ENCODE data around the gene KAZN.

DNA sequence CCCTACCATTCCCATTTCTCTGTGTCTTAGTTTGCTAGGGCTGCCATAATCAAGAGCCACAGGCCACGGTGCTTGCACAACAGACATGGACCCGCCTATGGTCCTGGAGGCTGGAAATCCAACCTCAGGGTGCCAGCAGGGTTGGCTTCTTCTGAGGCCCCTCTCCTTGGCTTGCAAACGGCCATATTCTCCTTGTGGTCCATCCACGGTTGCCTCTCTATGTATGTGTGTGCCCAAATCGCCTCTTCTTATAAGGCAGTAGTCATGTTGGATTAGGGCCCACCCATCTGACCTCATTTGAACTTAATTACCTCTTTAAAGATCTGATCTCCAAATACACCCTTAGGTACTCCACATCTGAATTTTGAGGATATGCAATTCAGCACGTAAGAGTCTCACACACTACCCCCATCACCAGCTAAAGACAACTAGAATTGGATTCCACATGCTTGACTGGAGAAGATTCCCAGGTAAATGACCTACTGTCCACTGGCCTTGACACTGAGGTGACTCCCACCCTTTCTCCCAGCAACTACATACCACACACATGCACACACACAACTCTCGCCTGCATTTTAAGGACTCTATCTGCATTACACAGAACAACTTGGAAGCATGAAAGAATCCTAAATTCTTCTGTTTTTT lies 526.7 kb downstream of the KAZN start:
- TF ChIP-seq, protein P1, sequence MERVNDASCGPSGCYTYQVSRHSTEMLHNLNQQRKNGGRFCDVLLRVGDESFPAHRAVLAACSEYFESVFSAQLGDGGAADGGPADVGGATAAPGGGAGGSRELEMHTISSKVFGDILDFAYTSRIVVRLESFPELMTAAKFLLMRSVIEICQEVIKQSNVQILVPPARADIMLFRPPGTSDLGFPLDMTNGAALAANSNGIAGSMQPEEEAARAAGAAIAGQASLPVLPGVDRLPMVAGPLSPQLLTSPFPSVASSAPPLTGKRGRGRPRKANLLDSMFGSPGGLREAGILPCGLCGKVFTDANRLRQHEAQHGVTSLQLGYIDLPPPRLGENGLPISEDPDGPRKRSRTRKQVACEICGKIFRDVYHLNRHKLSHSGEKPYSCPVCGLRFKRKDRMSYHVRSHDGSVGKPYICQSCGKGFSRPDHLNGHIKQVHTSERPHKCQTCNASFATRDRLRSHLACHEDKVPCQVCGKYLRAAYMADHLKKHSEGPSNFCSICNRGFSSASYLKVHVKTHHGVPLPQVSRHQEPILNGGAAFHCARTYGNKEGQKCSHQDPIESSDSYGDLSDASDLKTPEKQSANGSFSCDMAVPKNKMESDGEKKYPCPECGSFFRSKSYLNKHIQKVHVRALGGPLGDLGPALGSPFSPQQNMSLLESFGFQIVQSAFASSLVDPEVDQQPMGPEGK (CRISPR knock-in tag; IDR thresholded peaks at IDR 0.05; ENCODE audit: borderline replicate concordance): no peak
- no peak for TF ChIP-seq RARB (CRISPR knock-in tag; IDR thresholded peaks at IDR 0.05)
- no peak for TF ChIP-seq ZNF8 (CRISPR knock-in tag; IDR thresholded peaks at IDR 0.05)
- TF ChIP-seq PPARA (CRISPR knock-in tag; IDR thresholded peaks at IDR 0.05; ENCODE audit: borderline replicate concordance): no peak
- no peak for TF ChIP-seq TOX (CRISPR knock-in tag; IDR thresholded peaks at IDR 0.05; ENCODE audit: borderline replicate concordance)
- no peak for TF ChIP-seq ZNF565 (CRISPR knock-in tag; conservative IDR thresholded peaks at IDR 0.05; ENCODE audit: low read depth)
- TF ChIP-seq ZFP3 (CRISPR knock-in tag; IDR thresholded peaks at IDR 0.05): no peak
- TF ChIP-seq ARNTL (CRISPR knock-in tag; IDR thresholded peaks at IDR 0.05; ENCODE audit: borderline replicate concordance, low read depth): no peak
- no peak for TF ChIP-seq ZFP30 (CRISPR knock-in tag; IDR thresholded peaks at IDR 0.05)
